HPDE6-E6E7 (cell line): ENCODE results near the gene ATRIP.

ENCODE experiments used
- DNase-seq: peaks from one replicate; pipeline ENCODE4 v3.0.0; 2011; ENCODE audit warnings: missing footprints; ENCODE audit errors: extremely low spot score

Gene ATRIP

DNA sequence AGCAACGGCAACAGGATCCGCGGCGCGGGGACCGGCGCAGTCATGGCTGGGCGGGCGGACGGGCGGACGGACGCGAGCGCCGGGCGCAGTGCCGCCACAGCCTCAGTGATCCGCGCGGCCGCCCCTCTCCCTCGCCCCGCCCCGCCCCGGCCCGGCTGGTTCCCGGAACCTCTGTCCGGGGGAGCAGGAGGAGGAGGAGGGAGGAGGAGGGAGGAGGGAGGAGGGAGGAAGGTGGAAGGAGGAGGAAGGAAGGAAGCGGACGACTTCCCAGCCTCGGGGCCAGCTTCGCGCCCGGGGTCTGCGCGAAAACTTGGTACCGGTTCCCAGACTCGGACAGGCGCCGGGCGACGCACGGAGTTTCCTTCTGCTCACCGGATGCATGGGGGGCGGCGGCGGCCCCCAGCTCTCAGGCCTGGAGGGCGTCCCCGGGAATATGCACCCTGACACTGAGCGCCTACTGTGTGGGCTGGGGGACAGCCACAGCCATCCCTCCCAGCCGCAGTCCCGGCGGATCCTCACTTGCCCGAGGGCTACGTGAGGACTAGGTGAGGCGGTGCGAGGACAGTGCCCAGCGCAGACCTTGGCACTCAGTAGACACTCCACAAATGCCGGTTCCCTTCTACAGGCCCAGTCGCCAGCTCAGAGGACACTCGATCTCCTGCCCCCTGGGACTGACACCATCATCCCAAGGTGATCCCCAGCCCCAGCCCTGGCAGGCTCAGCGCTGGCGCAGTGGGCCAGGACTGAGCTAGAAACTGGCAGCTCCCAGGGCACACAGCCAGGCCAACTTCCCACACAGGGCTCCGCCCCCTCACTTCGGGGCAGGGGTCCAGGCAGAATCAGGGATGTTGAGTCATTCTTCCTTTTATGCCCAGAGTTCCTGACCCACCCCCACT lies 57.8 kb downstream of the ATRIP start, which contains the start of gene SHISA5:
TSS of gene SHISA5 (minus strand) at position 124 of the 896 bp plus-strand sequence. CDS start at position 44, 80 bp downstream.
- DNase-seq, result no peak

DNA sequence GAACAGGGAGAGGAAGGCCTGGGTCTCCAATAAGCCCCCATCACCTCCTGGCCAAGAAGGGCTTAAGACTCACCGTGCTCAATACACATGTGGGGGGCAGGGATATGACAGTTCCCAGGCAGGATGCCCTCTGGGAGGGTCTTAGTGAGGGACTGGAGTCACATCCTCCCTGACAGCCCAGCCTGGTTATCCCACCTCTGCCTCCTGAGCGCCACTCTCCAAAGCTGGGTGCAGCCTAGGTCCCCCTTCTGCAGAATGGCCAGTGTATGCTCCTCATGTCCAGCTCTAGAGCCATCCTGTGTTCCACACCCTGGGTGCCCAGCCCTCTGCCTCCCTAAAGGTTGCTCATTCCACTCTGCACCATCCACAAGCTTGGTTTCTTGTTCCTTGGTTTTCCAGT lies 58.6 kb downstream of the ATRIP start:
- no peak for DNase-seq

DNA sequence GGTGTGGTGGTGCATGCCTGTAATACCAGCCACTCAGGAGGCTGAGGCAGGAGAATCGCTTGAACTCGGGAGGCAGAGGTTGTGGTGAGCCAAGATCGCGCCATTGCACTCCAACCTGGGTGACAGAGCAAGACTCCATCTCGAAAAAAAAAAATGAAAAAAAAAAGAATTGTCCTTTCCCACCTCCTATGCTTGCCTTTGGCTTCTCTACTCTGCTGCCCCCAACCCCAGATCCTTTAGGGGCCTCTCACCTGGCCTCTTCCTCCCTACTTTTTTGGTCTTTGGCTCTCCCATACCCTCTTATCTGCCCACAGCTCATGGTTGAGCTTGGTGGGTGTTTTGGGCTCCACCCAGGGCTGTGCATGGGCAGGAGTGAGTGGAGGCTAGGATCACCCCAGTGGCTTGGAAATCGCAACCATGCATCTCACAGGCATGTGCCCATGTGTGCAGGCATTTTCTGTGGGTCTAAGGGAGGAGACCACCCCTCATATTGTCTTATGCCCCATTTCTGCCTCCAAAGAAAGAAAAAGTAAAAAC lies 59.5 kb downstream of the ATRIP start:
- DNase-seq, result no peak

DNA sequence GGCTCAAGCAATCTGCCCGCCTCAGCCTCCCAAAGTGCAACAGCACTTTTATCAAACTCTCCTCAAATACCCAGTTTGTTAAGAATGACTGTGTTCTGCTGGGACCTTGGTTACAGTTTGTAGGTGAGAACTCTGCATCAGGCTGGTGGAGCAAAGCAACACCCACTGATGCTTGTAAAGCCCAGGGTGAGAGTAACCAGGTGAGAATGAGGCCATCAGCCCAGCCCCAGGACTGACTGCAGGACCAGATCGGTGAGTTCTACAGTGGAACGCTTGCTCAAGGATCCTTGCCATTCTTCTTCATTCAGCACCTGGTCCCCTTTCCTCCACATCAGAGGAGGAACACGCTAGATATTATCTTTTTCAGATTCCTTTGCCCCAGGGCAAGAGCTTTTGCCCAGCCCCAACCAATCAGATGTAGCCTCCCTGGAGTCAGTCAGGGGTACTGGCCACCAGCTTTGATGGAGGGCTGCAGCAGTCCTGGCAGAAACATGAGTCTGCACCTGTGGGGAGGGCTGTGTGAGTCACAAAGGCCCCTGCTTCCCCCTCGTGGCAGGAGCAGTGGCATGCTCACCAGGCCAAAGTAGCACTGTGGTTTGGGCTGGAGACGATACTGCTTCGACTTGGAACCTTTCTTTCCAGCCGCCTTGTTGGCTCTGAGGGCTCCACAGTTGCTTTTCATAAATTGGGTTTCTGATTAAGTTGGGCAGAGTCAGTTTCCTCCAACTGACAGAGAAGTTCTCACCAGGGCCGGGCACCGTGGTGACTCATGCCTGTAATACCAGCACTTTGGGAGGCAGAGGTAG lies 60.9 kb downstream of the ATRIP start:
- peak; percentile 65 for DNase-seq

DNA sequence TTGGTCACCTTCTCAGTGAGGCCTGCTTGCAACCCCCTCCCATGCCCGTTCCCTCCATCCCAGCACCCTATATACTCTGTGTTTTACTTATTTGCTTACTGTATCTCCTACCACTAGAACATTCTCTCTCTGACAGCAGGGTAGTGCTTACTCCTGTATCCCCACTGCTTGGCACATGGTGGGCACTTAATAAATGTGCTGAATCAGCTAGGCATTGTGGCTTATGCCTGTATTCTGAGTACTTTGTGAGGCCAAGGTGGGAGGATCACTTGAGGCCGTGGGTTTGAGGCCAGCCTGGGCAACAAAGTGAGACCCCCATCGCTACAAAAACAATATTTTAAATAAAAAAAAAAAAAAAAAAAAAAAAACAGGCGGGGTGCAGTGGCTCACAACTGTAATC lies 65.0 kb downstream of the ATRIP start:
- DNase-seq, result no peak

DNA sequence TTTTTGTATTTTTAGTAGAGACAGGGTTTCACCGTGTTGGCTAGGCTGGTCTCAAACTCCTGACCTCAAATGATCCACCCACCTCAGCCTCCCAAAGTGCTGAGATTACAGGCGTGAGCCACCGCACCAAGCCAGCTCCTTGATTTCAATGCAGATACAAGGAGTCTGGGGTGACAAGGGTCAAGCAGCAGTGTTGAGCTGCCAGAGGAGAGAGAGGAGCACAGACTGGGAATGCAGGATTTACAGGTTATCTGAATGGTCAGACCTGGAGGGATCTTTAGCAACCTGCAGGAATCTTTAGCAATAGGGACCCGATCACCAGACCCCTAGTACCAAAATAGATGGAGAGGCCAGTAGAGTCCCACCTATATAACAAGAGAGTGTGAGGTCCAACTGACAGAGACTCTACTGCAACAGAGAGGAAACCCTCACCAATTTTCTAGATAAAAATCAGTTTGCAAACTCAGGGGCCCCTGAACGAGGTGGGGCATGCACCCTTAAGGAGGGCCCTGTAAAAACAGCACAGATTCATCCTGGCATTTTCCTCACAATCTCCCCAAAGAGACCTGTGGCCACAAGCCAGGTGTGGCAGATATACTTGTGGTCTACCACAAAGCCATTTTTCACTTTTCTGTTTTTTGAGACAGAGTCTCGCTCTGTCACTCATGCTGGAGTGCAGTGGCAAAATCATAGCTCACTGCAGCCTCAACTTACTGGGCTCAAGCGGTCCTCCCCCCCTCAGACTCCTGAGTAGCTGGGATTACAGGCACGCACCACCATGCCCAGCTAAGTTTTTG lies 68.1 kb downstream of the ATRIP start:
- DNase-seq, result no peak
